ENCODE data around the gene EGLN3.
"Not testable (repeated sequence)": the region's sequence is repeated elsewhere in the genome, so short reads cannot be mapped to it uniquely, and the experiment has no call there.

EGLN3 gene

GRCh38 chr14:33962466-33962865 is 11.6 kb upstream of the EGLN3 start:
- DNase-seq (ENCODE audit: extremely low read depth in 1 of 2, low read depth in 1 of 2), result not testable (repeated sequence)

DNA sequence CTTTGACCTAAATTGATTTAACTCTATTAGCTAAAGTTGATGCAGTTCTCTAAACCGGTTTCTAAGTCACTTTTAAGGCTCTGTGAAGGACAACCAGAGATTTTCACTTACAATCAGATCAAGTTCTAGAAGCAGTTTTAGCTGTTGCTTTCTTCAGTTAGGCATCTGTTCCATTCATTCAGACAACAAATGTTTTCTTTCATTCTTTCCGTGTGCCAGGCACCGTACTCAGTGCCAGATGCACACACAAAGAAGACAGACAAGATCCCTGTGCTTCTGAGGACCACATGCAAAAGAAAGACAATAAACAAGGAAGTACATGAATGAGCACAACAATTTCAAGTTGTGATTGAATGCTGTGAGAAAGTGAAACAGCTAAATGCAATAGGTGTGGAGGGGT is 11.1 kb upstream of the EGLN3 start:
- no peak for DNase-seq (ENCODE audit: extremely low read depth in 1 of 2, low read depth in 1 of 2)

- no peak for DNase-seq (ENCODE audit: extremely low read depth in 1 of 2, low read depth in 1 of 2)
These were observed 8.8 kb upstream of the EGLN3 start for GRCh38 chr14:33959692-33960151.

GRCh38 chr14:33958605-33959226 is 7.8 kb upstream of the EGLN3 start:
- DNase-seq (ENCODE audit: extremely low read depth in 1 of 2, low read depth in 1 of 2), result no peak

DNA sequence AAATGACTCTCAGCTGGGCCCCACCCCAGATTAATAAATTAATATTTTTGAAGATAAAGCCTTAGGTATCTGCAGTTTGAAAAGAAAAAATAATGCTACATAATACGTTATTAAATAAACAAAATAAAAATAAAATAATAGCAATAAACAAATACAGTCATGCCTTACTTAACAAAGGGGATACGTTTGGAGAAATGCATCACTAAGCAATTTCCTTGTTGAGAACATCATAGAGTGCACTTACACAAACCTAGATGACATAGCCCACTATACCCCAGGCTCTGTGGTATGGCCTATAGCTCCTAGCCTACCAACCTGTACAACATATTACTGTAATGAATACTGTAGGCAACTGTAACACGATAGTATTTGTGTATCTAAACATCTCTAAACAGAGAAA is 7.1 kb upstream of the EGLN3 start:
- DNase-seq (ENCODE audit: extremely low read depth in 1 of 2, low read depth in 1 of 2), result no peak

DNA sequence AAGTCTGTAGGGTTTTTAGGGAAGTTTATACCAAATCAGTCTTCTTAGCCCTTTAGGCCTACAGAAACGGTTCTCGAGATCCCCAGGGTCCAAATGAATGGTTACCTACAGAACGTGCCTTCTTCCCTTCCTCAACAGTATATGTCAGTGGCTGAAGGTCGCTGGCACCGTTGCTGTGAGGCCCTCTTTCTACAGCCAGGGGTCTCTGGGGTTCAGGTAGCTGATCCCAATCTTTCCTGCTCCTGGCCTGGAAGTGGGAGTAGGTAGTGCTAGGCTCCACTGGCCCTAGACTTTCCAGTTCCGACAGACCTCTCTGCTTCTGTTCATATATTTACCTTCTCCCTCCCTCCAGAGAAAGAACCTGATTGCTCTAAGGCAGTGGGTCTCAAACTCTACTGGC is 6.4 kb upstream of the EGLN3 start:
- no peak for DNase-seq (ENCODE audit: extremely low read depth in 1 of 2, low read depth in 1 of 2)

- no peak for DNase-seq (ENCODE audit: extremely low read depth in 1 of 2, low read depth in 1 of 2)
These were observed 5.8 kb upstream of the EGLN3 start for GRCh38 chr14:33956640-33957039.

- DNase-seq (ENCODE audit: extremely low read depth in 1 of 2, low read depth in 1 of 2), result no peak
These were observed 3.2 kb upstream of the EGLN3 start for GRCh38 chr14:33954016-33954598.

GRCh38 chr14:33952541-33952940 is 1.7 kb upstream of the EGLN3 start:
- DNase-seq (ENCODE audit: extremely low read depth in 1 of 2, low read depth in 1 of 2), result no peak

- no peak for DNase-seq (ENCODE audit: extremely low read depth in 1 of 2, low read depth in 1 of 2)
These were observed 438 bp upstream of the EGLN3 start for GRCh38 chr14:33951183-33951840.

DNA sequence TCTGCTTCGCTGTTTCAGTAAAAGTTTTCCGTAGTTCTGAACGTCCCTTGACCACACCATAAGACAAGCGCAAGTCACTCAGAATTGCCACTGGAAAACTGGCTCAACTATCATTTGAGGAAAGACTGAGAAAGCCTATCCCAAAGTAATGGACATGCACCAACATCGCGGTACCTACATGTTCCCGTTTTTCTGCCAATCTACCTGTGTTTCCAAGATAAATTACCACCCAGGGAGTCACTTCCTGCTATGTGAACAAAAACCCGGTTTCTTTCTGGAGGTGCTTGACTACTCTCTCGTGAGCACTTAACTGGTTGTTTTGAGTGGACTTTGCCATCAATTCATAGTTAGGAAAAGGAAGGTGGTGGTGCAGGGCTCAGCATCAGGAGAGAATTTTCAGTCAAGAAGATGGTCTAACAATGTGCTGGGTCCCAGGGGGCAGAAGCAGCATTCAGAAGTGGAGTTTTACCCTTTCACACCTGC is 1.4 kb downstream of the EGLN3 start:
- no peak for DNase-seq (ENCODE audit: extremely low read depth in 1 of 2, low read depth in 1 of 2)

- no peak for DNase-seq (ENCODE audit: extremely low read depth in 1 of 2, low read depth in 1 of 2)
These were observed 1.9 kb downstream of the EGLN3 start for GRCh38 chr14:33948869-33949408.

GRCh38 chr14:33948145-33948868 is 2.6 kb downstream of the EGLN3 start:
- DNase-seq (ENCODE audit: extremely low read depth in 1 of 2, low read depth in 1 of 2), result no peak

GRCh38 chr14:33946679-33947476 is 4.0 kb downstream of the EGLN3 start:
- no peak for DNase-seq (ENCODE audit: extremely low read depth in 1 of 2, low read depth in 1 of 2)

- no peak for DNase-seq (ENCODE audit: extremely low read depth in 1 of 2, low read depth in 1 of 2)
These were observed 5.4 kb downstream of the EGLN3 start for GRCh38 chr14:33945210-33946088.

DNA sequence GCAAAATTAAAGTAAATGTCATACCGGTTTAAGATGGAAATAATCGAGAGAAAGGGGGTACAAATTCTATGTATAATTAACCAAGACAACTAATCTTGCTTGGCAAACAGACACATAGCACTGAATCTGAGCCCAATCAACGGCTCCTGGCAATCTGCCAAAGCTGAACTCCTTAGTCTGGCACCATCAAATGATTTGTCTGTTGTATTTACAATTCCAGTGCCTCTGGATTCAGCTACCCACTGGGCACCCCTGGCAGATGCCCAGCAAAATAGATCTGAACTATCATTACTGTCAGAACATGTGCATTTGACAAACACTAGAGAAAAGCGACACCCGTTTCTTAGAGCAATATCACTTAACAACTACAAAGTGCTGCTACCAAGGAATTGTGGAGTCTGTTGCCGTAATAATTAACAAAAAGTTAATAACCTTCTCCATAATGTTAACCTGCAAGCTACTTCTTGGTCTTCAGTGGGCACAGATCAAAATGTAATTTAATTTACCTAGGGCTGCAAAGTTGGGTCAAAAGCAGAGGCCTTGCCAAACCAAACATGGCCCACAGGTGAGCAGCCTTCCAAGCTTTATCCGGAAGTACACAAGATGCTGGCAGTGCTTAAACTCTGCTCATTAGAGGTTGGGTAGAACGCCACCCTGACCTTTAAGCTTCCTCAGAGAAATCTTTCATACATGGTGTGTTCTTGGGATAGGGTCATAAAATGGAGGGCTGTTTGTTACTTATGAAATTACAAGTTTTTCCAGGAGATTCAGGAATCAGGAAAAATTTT is 7.6 kb downstream of the EGLN3 start:
- no peak for DNase-seq (ENCODE audit: extremely low read depth in 1 of 2, low read depth in 1 of 2)

GRCh38 chr14:33941718-33942117 is 9.2 kb downstream of the EGLN3 start:
- no peak for DNase-seq (ENCODE audit: extremely low read depth in 1 of 2, low read depth in 1 of 2)

DNA sequence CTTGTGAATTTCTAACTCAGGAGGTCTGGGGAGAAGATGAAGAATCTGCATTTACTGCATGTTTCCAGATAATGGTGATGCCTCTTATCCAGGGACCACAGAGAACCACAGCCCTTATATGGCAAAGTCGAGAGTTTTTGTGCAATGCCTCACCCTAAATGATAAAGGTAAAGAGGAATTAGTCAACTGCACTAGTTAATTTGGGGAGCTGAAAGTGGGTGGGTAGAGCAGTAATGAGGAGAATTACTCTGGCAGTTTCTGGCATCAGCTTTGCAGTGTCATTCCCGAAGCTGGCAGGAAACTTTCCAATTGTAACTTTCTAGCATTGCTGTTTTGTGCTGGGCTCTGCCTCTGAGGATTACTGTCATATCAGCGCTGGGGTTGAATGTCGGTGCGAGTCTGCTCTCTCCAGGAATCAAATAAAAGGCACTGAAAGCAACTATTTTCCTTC is 10.3 kb downstream of the EGLN3 start:
- DNase-seq (ENCODE audit: extremely low read depth in 1 of 2, low read depth in 1 of 2), result no peak

Data from activated CD8-positive, alpha-beta memory T cell treated with anti-CD3 and anti-CD28 coated beads for 1 hour (primary cell).